ENCODE measurements around the gene ABCC2. TPM values are rescaled to one million over a fixed set of nuclear protein-coding genes. Genes with fewer than 3 reads are reported as not detected.

ABCC2 gene
- total RNA-seq, 1 experiment from 2014 or later: 1.3 TPM

DNA sequence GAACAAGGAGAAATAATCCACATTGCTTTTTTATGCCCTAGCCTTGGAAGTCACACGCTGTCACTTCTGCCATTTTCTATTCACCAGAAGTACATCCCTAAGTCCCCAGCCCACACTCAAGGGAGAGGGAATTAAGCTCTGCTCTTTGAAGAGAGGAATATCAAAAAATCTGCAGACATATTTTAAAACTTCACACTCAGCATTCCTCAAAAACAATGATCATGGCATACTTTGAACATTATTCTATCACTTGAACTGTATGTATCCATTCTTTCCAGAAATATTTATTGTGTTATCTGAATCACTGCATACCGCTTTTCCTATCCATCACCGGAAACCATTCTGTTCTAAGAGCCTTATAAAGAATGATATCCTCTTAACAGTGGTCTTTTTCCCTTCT lies 9.4 kb downstream of the ABCC2 start:
- POLR2A ChIA-PET (ENCODE audit: low non-redundant PET): no interaction called here

DNA sequence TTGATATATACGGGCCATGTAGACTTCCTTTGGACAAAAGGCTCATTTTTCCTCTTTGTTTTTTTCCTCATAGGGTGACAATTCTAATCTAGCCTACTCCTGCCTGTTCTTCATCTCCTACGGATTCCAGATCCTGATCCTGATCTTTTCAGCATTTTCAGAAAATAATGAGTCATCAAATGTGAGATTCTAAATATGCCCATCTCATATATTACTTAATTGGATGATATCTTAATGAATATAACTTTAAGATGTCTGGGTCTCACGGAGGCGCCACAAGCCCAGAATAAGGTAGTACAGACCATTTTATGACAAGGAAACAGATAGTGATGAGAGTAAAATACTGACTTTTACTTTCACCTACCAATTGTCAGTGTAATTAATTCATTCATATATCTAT lies 11.4 kb downstream of the ABCC2 start:
- H3K4me3 ChIP-seq (ENCODE audit: low read depth, low read length, poor library complexity, severe bottlenecking): no peak overlapping the region

More for the DNA sequence above, 9.4 kb downstream of the ABCC2 start:
- Histone ChIP-seq H3K4me3 (ENCODE audit: low read depth, low read length, poor library complexity, severe bottlenecking) (no peak overlapping the region), H3K27ac (ENCODE audit: low read depth, low read length, poor library complexity, severe bottlenecking) (no peak overlapping the region), H3K4me1 (ENCODE audit: insufficient read depth, low read length, poor library complexity, severe bottlenecking) (no peaks in the 10 kb centered on the region), H3K27me3 (replicated peaks; ENCODE audit: insufficient read depth, low read depth, low read length, poor library complexity) (no peaks in the 10 kb centered on the region), H3K36me3 (ENCODE audit: insufficient read depth, low read length, poor library complexity, severe bottlenecking) (no peaks in the 10 kb centered on the region), H3K9me3 (ENCODE audit: low read depth, low read length, poor library complexity, severe bottlenecking) (no peaks in the 10 kb centered on the region)
- no peak for TF ChIP-seq EZH2 (IDR thresholded peaks at IDR 0.05; ENCODE audit: borderline replicate concordance, low read depth, low read length, poor library complexity, severe bottlenecking)
- TF ChIP-seq, protein P1, sequence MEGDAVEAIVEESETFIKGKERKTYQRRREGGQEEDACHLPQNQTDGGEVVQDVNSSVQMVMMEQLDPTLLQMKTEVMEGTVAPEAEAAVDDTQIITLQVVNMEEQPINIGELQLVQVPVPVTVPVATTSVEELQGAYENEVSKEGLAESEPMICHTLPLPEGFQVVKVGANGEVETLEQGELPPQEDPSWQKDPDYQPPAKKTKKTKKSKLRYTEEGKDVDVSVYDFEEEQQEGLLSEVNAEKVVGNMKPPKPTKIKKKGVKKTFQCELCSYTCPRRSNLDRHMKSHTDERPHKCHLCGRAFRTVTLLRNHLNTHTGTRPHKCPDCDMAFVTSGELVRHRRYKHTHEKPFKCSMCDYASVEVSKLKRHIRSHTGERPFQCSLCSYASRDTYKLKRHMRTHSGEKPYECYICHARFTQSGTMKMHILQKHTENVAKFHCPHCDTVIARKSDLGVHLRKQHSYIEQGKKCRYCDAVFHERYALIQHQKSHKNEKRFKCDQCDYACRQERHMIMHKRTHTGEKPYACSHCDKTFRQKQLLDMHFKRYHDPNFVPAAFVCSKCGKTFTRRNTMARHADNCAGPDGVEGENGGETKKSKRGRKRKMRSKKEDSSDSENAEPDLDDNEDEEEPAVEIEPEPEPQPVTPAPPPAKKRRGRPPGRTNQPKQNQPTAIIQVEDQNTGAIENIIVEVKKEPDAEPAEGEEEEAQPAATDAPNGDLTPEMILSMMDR (conservative IDR thresholded peaks at IDR 0.05; ENCODE audit: low read depth, low read length): no peak
- intact Hi-C loops (cut with micrococcal nuclease; ENCODE audit: unreplicated experiment): no loop called here
- CTCF ChIA-PET: no interaction called here
- no TSS peak for BruUV-seq (replicated peaks)
- DNase-seq (ENCODE audit: low spot score): no peak

DNA sequence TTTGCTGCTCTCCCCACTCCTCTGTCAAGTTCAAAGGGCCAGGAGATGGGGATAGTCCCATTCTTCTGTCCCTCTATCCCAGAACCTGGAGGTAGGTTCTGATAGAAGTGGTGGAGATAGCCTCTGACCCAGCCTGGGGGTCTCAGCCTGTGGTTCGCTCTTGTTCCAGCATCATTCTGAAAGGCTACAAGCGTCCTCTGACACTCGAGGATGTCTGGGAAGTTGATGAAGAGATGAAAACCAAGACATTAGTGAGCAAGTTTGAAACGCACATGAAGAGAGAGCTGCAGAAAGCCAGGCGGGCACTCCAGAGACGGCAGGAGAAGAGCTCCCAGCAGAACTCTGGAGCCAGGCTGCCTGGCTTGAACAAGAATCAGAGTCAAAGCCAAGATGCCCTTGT lies 14.5 kb downstream of the ABCC2 start:
- no peak for TF ChIP-seq EZH2 (IDR thresholded peaks at IDR 0.05; ENCODE audit: borderline replicate concordance, low read depth, low read length, poor library complexity, severe bottlenecking)
- DNase-seq (ENCODE audit: low spot score): no peak
- H3K27me3 ChIP-seq (replicated peaks; ENCODE audit: insufficient read depth, low read depth, low read length, poor library complexity): no peaks in the 10 kb centered on the region
- H3K36me3 ChIP-seq (ENCODE audit: insufficient read depth, low read length, poor library complexity, severe bottlenecking): no peaks in the 10 kb centered on the region
- ChIA-PET CTCF (no interaction called here), POLR2A (ENCODE audit: low non-redundant PET) (no interaction called here)
- no peak overlapping the region for H3K27ac ChIP-seq (ENCODE audit: low read depth, low read length, poor library complexity, severe bottlenecking)
- no peaks in the 10 kb centered on the region for H3K9me3 ChIP-seq (ENCODE audit: low read depth, low read length, poor library complexity, severe bottlenecking)
- no TSS peak for BruUV-seq (replicated peaks)
- no peak overlapping the region for H3K4me3 ChIP-seq (ENCODE audit: low read depth, low read length, poor library complexity, severe bottlenecking)
- H3K4me1 ChIP-seq (ENCODE audit: insufficient read depth, low read length, poor library complexity, severe bottlenecking): no peaks in the 10 kb centered on the region
- intact Hi-C loops (cut with micrococcal nuclease; ENCODE audit: unreplicated experiment): no loop called here

More for the DNA sequence above, 11.4 kb downstream of the ABCC2 start:
- intact Hi-C loops (cut with micrococcal nuclease; ENCODE audit: unreplicated experiment): no loop called here
- Histone ChIP-seq H3K4me1 (ENCODE audit: insufficient read depth, low read length, poor library complexity, severe bottlenecking) (no peaks in the 10 kb centered on the region), H3K9me3 (ENCODE audit: low read depth, low read length, poor library complexity, severe bottlenecking) (no peaks in the 10 kb centered on the region), H3K27me3 (replicated peaks; ENCODE audit: insufficient read depth, low read depth, low read length, poor library complexity) (no peaks in the 10 kb centered on the region), H3K36me3 (ENCODE audit: insufficient read depth, low read length, poor library complexity, severe bottlenecking) (no peaks in the 10 kb centered on the region), H3K27ac (ENCODE audit: low read depth, low read length, poor library complexity, severe bottlenecking) (no peak overlapping the region)
- TF ChIP-seq EZH2 (IDR thresholded peaks at IDR 0.05; ENCODE audit: borderline replicate concordance, low read depth, low read length, poor library complexity, severe bottlenecking): no peak
- TF ChIP-seq, protein P1 (conservative IDR thresholded peaks at IDR 0.05; ENCODE audit: low read depth, low read length): no peak
- ChIA-PET CTCF (no interaction called here), POLR2A (ENCODE audit: low non-redundant PET) (no interaction called here)
- BruUV-seq (replicated peaks): no TSS peak
- no peak for DNase-seq (ENCODE audit: low spot score)

DNA sequence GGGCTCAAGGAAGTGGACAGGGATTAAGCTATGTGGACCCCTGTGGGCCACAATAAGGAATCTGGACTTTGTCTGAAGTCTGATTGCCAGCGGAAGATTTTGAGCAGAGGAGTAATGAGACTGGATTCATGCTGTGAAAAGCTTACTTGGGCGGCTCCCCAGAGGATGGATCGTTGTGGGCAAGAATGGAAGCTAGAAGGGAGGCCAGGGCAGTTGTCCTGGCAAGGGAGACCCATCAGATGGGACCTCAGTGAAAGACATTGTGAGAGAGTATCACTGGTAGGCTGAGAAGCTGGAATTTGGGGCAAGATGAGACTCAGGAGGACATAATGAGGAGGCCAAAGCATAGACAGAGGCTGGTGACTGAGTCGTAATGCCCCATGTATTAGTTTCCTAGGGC lies 15.6 kb downstream of the ABCC2 start:
- CTCF ChIA-PET: no interaction called here
- intact Hi-C loops (cut with micrococcal nuclease; ENCODE audit: unreplicated experiment): no loop called here
- POLR2A ChIA-PET (ENCODE audit: low non-redundant PET): no interaction called here

More for the DNA sequence above, 15.6 kb downstream of the ABCC2 start:
- Histone ChIP-seq H3K4me3 (ENCODE audit: low read depth, low read length, poor library complexity, severe bottlenecking) (no peak overlapping the region), H3K36me3 (ENCODE audit: insufficient read depth, low read length, poor library complexity, severe bottlenecking) (no peaks in the 10 kb centered on the region), H3K4me1 (ENCODE audit: insufficient read depth, low read length, poor library complexity, severe bottlenecking) (no peaks in the 10 kb centered on the region), H3K9me3 (ENCODE audit: low read depth, low read length, poor library complexity, severe bottlenecking) (no peaks in the 10 kb centered on the region), H3K27ac (ENCODE audit: low read depth, low read length, poor library complexity, severe bottlenecking) (no peak overlapping the region), H3K27me3 (replicated peaks; ENCODE audit: insufficient read depth, low read depth, low read length, poor library complexity) (no peaks in the 10 kb centered on the region)
- no peak for DNase-seq (ENCODE audit: low spot score)
- no TSS peak for BruUV-seq (replicated peaks)
- no peak for TF ChIP-seq EZH2 (IDR thresholded peaks at IDR 0.05; ENCODE audit: borderline replicate concordance, low read depth, low read length, poor library complexity, severe bottlenecking)
- TF ChIP-seq, protein P1 (conservative IDR thresholded peaks at IDR 0.05; ENCODE audit: low read depth, low read length): no peak

Data from A673 (cell line).